Esophagus (tissue), 2 donors: ENCODE results near the gene ATP2C2. TPM values are rescaled to one million over a fixed set of nuclear protein-coding genes. Genes with fewer than 3 reads are reported as not detected.

Source experiments
- H3K27ac ChIP-seq, 2 donors: one replicate each; pipeline ENCODE4 v1.5.1; 2013; ENCODE audit warnings: low read depth in 2 of 2, mild to moderate bottlenecking in 2 of 2, inconsistent platforms in 1 of 2, low read length in 1 of 2, moderate library complexity in 1 of 2
- H3K27me3 ChIP-seq, 2 donors: one replicate each; pipeline ENCODE4 v1.6.1; 2013; ENCODE audit warnings: low read length in 2 of 2, control low read depth in 1 of 2, mild to moderate bottlenecking in 1 of 2; ENCODE audit not compliant: insufficient read depth in 2 of 2, control insufficient read depth in 1 of 2
- H3K36me3 ChIP-seq, 2 donors: one replicate each; pipeline ENCODE4 v1.6.1; 2013; ENCODE audit warnings: low read length in 1 of 2; ENCODE audit not compliant: control insufficient read depth in 2 of 2, insufficient read depth in 2 of 2
- H3K4me1 ChIP-seq, 2 donors: one replicate each; pipeline ENCODE4 v1.6.1; 2013; ENCODE audit warnings: low read length in 1 of 2; ENCODE audit not compliant: control insufficient read depth in 2 of 2, insufficient read depth in 2 of 2
- H3K4me3 ChIP-seq, 2 donors: one replicate each; pipeline ENCODE4 v1.5.1; 2013; ENCODE audit warnings: low read length in 2 of 2, mild to moderate bottlenecking in 2 of 2, low read depth in 1 of 2, moderate library complexity in 1 of 2
- H3K9me3 ChIP-seq, 2 donors: one replicate each; pipeline ENCODE4 v1.6.1; 2013; ENCODE audit warnings: mild to moderate bottlenecking in 2 of 2, low read depth in 1 of 2, low read length in 1 of 2, moderate library complexity in 1 of 2; ENCODE audit not compliant: control insufficient read depth in 2 of 2, insufficient read depth in 1 of 2
- WGBS, 2 donors: extraction: QIAGEN DNeasy Blood & Tissue Kit; methylation state at CpG; one replicate each; pipeline ENCODE4 v1.1.7; 2013; 5-methylcytosine and 5-hydroxymethylcytosine counted together
- polyA plus RNA-seq, 2 donors: library from polyadenylated mRNA; stranded (reverse); fragments of 200-250 nt; gene quantifications; one replicate each; pipeline ENCODE4 v1.2.3, GENCODE V29; 2013
- donor health status: healthy with polysubstance abuse.
- donor health status: Bipolar disorder and iron deficiency.

ATP2C2 gene
- polyA plus RNA-seq, 2 donors: 1.1 to 2.2 TPM

DNA sequence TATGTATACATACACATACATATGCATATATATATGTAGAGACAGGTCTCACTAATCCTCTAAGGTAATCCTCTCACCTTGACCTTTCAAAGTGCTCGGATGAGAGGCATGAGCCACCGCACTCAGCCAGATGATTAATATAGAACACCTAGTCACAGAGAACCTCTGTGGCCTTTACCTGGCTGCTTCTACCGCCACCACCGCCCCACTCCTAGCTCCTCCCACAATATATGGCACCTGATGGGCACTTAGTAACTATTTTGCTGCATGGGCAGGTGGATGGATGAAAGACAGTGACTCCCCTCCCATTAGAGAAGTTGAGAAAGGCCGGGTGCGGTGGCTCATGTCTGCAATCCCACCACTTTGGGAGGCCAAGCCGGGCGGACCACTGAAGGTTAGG is 16.7 kb upstream of the ATP2C2 start:
- 81 to 90% methylated on average over 8 of the region's 8 CpGs for WGBS, 2 donors
- Histone ChIP-seq H3K36me3 (no peaks in the 10 kb centered on the region), H3K4me3 (no peak overlapping the region), H3K27me3 (no peaks in the 10 kb centered on the region), H3K9me3 (no peaks in the 10 kb centered on the region), H3K27ac (no peak overlapping the region), H3K4me1 (peaks cover 0 to under 1% of the 10 kb centered on the region in 2 donors)

DNA sequence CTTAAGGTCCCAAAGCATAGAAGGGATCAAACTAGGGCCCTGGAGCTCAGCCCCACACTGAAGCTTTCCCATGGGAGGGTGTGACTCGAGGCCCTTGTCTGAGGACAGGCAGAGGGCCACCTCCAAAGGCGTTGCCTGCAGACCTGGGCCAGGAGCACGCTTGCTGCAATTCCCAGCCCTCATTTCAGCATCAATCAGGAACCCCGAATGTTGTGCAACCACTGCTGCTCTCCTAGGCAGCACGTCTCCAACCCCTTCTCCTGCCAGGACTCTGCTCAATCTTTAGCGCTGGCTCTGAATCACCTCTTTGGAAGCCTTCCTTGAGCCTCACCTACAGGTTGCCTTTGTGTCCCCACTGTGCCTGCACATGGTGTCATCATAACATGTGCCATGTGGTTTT is 14.0 kb upstream of the ATP2C2 start:
- Histone ChIP-seq H3K36me3 (no peaks in the 10 kb centered on the region), H3K27me3 (no peaks in the 10 kb centered on the region), H3K9me3 (no peaks in the 10 kb centered on the region), H3K27ac (peak overlapping the region; percentile 3 to 75), H3K4me3 (no peak overlapping the region), H3K4me1 (peaks cover 0 to 6% of the 10 kb centered on the region in 2 donors)
- 53 to 65% methylated on average over 6 of the region's 6 CpGs for WGBS, 2 donors

DNA sequence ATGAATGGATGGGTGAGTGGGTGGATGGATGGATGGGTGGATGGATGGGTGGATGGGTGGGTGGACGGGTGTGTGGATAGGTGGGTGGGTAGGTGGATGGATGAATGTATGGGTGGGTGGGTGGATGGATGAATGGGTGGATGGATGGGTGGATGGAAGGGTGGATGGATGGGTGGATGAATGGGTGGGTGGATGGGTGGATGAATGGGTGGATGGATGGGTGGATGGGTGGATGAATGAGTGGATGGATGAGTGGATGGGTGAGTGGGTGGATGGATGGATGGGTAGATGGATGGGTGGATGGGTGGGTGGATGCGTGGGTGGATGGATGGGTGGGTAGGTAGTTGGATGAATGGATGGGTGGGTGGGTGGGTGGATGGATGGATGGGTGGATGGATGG is 13.2 kb upstream of the ATP2C2 start:
- Histone ChIP-seq H3K27ac (no peak overlapping the region), H3K9me3 (no peaks in the 10 kb centered on the region), H3K36me3 (no peaks in the 10 kb centered on the region), H3K4me3 (no peak overlapping the region), H3K4me1 (peaks cover 0 to 6% of the 10 kb centered on the region in 2 donors), H3K27me3 (no peaks in the 10 kb centered on the region)
- WGBS, 2 donors: 89% methylated on average over 1 to 2 of the region's 2 CpGs

DNA sequence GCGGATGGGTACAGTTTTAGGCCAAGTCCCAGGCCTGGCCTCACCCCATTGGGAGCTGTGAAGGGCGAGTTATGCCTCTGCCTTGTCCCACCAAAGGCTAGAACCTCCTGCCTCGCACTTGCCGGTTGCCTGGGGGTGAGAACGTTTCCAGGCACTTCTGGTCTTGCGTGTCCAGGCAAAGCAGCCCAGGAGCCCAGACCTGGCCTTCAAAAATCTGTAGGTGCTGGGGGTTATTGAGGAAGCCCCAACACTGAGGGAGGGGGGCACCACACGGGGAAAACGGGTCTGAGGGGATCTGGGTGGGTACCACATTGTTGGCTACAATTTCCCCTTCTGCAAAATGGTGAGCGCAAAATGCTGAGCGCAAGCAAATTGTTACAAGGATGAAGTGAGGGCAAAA is 12.2 kb upstream of the ATP2C2 start:
- Histone ChIP-seq H3K9me3 (no peaks in the 10 kb centered on the region), H3K27ac (peak overlapping the region in 1 of 2 donors; percentile 17)

DNA sequence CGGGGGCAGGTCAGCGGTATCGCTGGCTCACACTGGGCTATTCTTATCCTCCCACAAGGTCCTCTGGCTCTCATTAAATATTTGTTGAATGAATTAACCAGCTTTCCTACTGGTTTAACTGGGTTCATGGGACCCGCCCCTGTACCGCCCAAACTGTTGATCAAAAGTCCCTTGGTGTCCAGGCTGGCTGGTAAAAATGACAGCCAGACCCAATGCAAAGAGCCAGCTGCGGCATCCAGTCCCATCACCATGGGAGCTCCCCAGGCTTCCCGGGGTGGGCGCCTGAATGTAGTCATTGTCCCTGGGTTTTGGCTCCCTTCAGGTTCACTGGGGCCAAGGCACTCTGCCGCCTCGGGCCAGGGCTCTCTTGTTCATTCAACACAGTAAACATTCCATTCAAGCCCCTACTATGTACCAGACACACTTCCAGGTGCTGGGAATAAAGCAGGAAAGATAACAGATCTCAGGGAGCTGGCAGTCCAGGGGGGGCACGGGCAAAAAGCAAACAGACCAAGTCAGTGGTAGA is 11.7 kb upstream of the ATP2C2 start:
- Histone ChIP-seq H3K27ac (no peak overlapping the region), H3K9me3 (no peaks in the 10 kb centered on the region), H3K27me3 (no peaks in the 10 kb centered on the region), H3K36me3 (peaks cover 0 to 2% of the 10 kb centered on the region in 2 donors), H3K4me1 (peaks cover 0 to 6% of the 10 kb centered on the region in 2 donors), H3K4me3 (no peak overlapping the region)
- WGBS, 2 donors: 46 to 50% methylated on average over 11 of the region's 11 CpGs

More for the DNA sequence above, 12.2 kb upstream of the ATP2C2 start:
- peaks cover 0 to 6% of the 10 kb centered on the region in 2 donors for H3K4me1 ChIP-seq
- H3K27me3 ChIP-seq: no peaks in the 10 kb centered on the region
- H3K36me3 ChIP-seq: peaks cover 0 to 2% of the 10 kb centered on the region in 2 donors
- H3K4me3 ChIP-seq: no peak overlapping the region
- WGBS, 2 donors: 63 to 64% methylated on average over 10 of the region's 10 CpGs

DNA sequence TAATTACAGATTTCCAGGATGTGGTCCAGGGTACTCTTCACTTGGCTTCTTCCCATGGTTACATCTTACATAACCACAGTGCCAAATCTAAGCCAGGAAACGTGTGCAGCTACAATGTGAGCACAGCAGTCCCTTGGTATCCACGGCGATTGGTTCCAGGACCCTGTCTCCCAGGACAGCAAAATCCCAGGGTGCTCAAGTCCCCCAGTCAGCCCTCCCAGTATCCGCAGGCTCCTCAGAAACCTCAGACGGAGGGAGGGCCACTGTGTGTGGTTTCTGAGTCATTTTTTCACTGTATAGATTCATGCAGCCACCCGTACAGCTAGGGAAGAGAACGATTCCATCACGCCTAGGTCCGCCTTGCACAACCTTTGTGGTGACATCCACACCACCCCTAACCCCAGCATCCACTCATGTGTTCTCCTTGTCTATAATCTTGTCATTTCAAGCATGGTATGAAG is 11.1 kb upstream of the ATP2C2 start:
- peaks cover 0 to 6% of the 10 kb centered on the region in 2 donors for H3K4me1 ChIP-seq
- H3K27me3 ChIP-seq: no peaks in the 10 kb centered on the region
- H3K4me3 ChIP-seq: no peak overlapping the region
- H3K27ac ChIP-seq: no peak overlapping the region
- peaks cover 0 to 2% of the 10 kb centered on the region in 2 donors for H3K36me3 ChIP-seq
- no peaks in the 10 kb centered on the region for H3K9me3 ChIP-seq
- WGBS, 2 donors: 33 to 51% methylated on average over 9 of the region's 9 CpGs

DNA sequence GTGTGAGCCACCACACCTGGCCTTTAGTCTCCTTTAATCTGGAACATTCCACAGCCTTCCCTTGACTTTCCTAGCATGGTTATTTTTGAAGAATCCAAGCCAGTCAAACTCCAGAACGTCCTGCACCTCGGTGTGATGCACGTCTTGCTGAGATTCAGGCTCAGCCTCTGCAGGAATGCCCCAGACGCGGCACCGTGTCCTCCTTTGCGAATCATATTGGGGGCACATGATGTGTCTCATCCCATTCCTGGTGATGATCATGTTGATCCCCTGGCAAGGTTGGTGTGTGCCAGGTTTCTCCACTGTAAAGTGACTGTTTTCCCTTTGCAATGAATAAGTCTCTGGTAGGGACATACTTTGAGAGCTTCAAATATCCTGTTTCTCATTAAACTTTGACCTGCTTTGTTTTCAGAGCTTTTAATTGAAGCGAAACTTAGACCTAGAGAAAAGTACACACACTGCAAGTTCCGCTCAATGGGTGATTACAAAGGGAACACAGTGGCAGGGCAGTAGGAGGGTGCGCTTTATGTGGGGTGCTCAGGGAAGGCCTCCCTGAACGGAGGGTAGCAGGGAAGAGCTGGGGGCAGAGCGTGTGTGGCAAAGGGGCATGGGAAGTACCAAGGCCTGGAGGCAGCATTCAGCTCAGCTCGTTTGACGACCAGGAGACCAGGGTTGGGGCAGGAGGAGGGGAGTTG is 9.6 kb upstream of the ATP2C2 start:
- WGBS, 2 donors: 77 to 85% methylated on average over 14 of the region's 14 CpGs
- Histone ChIP-seq H3K4me3 (no peak overlapping the region), H3K27ac (no peak overlapping the region), H3K9me3 (no peaks in the 10 kb centered on the region), H3K27me3 (no peaks in the 10 kb centered on the region), H3K4me1 (peaks cover 0 to 6% of the 10 kb centered on the region in 2 donors), H3K36me3 (peaks cover 0 to 2% of the 10 kb centered on the region in 2 donors)

DNA sequence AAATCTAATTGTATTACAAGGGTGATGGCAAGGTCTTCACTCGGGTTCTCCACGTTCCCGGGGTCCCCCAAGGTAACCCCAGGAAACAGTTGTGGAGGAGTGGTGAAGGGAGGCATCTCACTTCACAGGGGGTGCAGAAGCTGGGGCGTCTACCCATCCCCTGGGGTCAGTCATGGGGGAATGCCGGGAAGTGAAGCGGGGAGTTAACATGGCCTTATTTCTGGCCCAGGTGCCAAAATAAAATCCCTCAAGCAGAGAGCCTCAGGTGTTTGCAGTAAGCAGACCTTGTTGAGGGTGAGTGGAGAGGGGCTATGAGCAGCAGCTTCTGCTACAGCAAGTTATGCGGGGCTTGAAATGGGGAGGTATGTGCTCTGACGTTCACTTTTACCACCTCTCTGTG is 9.0 kb upstream of the ATP2C2 start:
- Histone ChIP-seq H3K36me3 (peaks cover 0 to 2% of the 10 kb centered on the region in 2 donors), H3K4me1 (peaks cover 0 to 6% of the 10 kb centered on the region in 2 donors), H3K4me3 (no peak overlapping the region), H3K27ac (no peak overlapping the region), H3K27me3 (no peaks in the 10 kb centered on the region), H3K9me3 (no peaks in the 10 kb centered on the region)
- 73 to 84% methylated on average over 8 of the region's 8 CpGs for WGBS, 2 donors

DNA sequence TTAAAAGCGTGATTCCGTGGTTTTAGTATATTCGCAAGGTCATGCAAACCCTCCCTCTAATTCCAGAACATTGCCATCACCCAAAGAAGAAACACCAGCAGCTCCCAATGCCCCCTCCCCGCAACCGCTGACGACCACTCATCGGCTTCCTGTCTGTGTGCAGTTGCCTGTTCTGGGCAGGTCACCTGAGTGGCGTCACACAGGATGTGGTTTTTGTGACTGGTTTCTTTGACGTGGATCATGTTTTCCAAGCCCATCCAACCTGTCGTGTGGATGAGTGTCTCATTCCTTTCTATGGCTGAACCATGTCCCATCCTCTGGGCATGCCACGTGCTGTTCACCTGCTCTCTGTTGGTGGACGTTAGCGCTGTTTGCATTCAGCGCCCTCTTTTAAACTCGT is 8.2 kb upstream of the ATP2C2 start:
- H3K36me3 ChIP-seq: peaks cover 0 to 2% of the 10 kb centered on the region in 2 donors
- H3K4me3 ChIP-seq: no peak overlapping the region
- peaks cover 0 to 6% of the 10 kb centered on the region in 2 donors for H3K4me1 ChIP-seq
- H3K27ac ChIP-seq: no peak overlapping the region
- 78 to 86% methylated on average over 15 of the region's 15 CpGs for WGBS, 2 donors
- no peaks in the 10 kb centered on the region for H3K27me3 ChIP-seq
- H3K9me3 ChIP-seq: no peaks in the 10 kb centered on the region

DNA sequence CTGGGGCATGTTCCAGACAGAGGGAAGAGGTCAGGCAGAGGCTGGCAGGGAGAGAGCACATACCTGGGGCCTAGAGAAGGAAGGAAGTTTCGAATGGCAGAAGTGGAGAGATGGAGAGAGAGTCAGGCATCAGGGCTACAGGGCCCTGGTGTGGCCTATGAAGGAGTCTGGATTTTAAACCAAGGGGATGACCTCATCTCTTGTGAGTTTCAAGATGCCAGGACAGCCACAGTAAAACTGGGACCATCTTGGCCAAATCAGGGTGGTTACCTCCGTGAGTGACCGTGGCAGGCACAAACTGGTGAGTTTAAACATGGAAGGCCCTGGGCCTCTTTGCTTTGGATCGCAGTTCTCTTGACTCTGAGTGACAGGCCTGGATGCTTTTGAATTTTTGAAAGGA is 7.6 kb upstream of the ATP2C2 start:
- WGBS, 2 donors: 79 to 80% methylated on average over 4 of the region's 4 CpGs
- Histone ChIP-seq H3K27me3 (no peaks in the 10 kb centered on the region), H3K4me3 (no peak overlapping the region), H3K4me1 (peaks cover 0 to 6% of the 10 kb centered on the region in 2 donors), H3K9me3 (no peaks in the 10 kb centered on the region), H3K27ac (no peak overlapping the region), H3K36me3 (peaks cover 0 to 2% of the 10 kb centered on the region in 2 donors)
